HL-60 (cell line): ENCODE data around the gene RECQL5.

Experiments
- CTCF ChIP-seq: IDR thresholded peaks from one replicate; pipeline ENCODE4 v1.5.1; 2011; ENCODE audit warnings: low read length, control low read depth, inconsistent platforms; ENCODE audit not compliant: insufficient read depth
- POLR2AphosphoS5 ChIP-seq: IDR thresholded peaks from 2 replicates; pipeline ENCODE4 v1.6.1; 2012; ENCODE audit warnings: low read depth
- REST ChIP-seq: IDR thresholded peaks from 2 replicates; pipeline ENCODE4 v1.6.1; 2012; ENCODE audit warnings: low read depth; ENCODE audit not compliant: insufficient replicate concordance

- no peak for TF ChIP-seq CTCF
- TF ChIP-seq POLR2AphosphoS5, result no peak
- no peak for TF ChIP-seq REST
Measured at GRCh38 chr17:75707079-75707571, 40.2 kb upstream of the RECQL5 start.
